NT2/D1 (cell line): ENCODE data around the gene UBE4B.

Source experiments
- SUZ12 ChIP-seq: IDR thresholded peaks from 2 replicates; pipeline ENCODE4 v1.6.1; 2011; ENCODE audit not compliant: insufficient read length, insufficient read depth; ENCODE audit errors: extremely low read depth
- YY1 ChIP-seq: IDR thresholded peaks from 2 replicates; pipeline ENCODE4 v1.6.1; 2011; ENCODE audit not compliant: insufficient read length, insufficient read depth
- ZNF274 ChIP-seq: IDR thresholded peaks from 2 replicates; pipeline ENCODE4 v1.6.1; 2011; ENCODE audit warnings: mild to moderate bottlenecking, low read depth, low read length

- no peak for TF ChIP-seq SUZ12
- no peak for TF ChIP-seq YY1
- TF ChIP-seq ZNF274 = no peak
Measured at GRCh38 chr1:10146391-10146790, 113.6 kb downstream of the UBE4B start.
